ENCODE data around the gene AGO3.

The AGO3 gene

GRCh38 chr1:36096500-36097432 lies 165.9 kb downstream of the AGO3 start:
- Mint-ChIP-seq H3K27ac (no peak overlapping the region), H3K27me3 (ENCODE audit: low read depth) (no peaks in the 10 kb centered on the region)

GRCh38 chr1:36097693-36098585 lies 167.0 kb downstream of the AGO3 start:
- peaks cover 2% of the 10 kb centered on the region for H3K4me1 Mint-ChIP-seq (ENCODE audit: low read depth)
- no peaks in the 10 kb centered on the region for H3K9me3 Mint-ChIP-seq
- no peak overlapping the region for H3K27ac Mint-ChIP-seq
- H3K27me3 Mint-ChIP-seq (ENCODE audit: low read depth), result no peaks in the 10 kb centered on the region
- no peak overlapping the region for H3K4me3 Mint-ChIP-seq
- H3K36me3 Mint-ChIP-seq (ENCODE audit: low read depth), result peaks cover 6% of the 10 kb centered on the region

More at GRCh38 chr1:36096500-36097432, 165.9 kb downstream of the AGO3 start:
- H3K4me3 Mint-ChIP-seq, result no peak overlapping the region
- H3K36me3 Mint-ChIP-seq (ENCODE audit: low read depth), result peaks cover 13% of the 10 kb centered on the region
- no peaks in the 10 kb centered on the region for H3K9me3 Mint-ChIP-seq
- H3K4me1 Mint-ChIP-seq (ENCODE audit: low read depth), result peaks cover 2% of the 10 kb centered on the region

- Mint-ChIP-seq H3K9me3 (no peaks in the 10 kb centered on the region), H3K36me3 (ENCODE audit: low read depth) (no peaks in the 10 kb centered on the region), H3K4me3 (no peak overlapping the region), H3K27me3 (ENCODE audit: low read depth) (no peaks in the 10 kb centered on the region), H3K4me1 (ENCODE audit: low read depth) (peaks cover 2% of the 10 kb centered on the region), H3K27ac (no peak overlapping the region)
Observed at GRCh38 chr1:36098650-36099365, 167.9 kb downstream of the AGO3 start.

- Mint-ChIP-seq H3K36me3 (ENCODE audit: low read depth) (no peaks in the 10 kb centered on the region), H3K9me3 (no peaks in the 10 kb centered on the region), H3K4me1 (ENCODE audit: low read depth) (peaks cover 2% of the 10 kb centered on the region), H3K4me3 (no peak overlapping the region), H3K27me3 (ENCODE audit: low read depth) (no peaks in the 10 kb centered on the region), H3K27ac (no peak overlapping the region)
Observed at GRCh38 chr1:36099681-36100341, 168.9 kb downstream of the AGO3 start.

GRCh38 chr1:36100376-36100775 lies 169.5 kb downstream of the AGO3 start:
- Mint-ChIP-seq H3K4me1 (ENCODE audit: low read depth) (peaks cover 2% of the 10 kb centered on the region), H3K27me3 (ENCODE audit: low read depth) (no peaks in the 10 kb centered on the region), H3K9me3 (no peaks in the 10 kb centered on the region), H3K36me3 (ENCODE audit: low read depth) (no peaks in the 10 kb centered on the region), H3K27ac (no peak overlapping the region), H3K4me3 (no peak overlapping the region)

- Mint-ChIP-seq H3K36me3 (ENCODE audit: low read depth) (no peaks in the 10 kb centered on the region), H3K4me3 (no peak overlapping the region), H3K9me3 (no peaks in the 10 kb centered on the region), H3K27ac (no peak overlapping the region), H3K27me3 (ENCODE audit: low read depth) (no peaks in the 10 kb centered on the region), H3K4me1 (ENCODE audit: low read depth) (peaks cover 2% of the 10 kb centered on the region)
Observed at GRCh38 chr1:36101546-36101945, 170.6 kb downstream of the AGO3 start.

GRCh38 chr1:36106269-36106668 lies 175.4 kb downstream of the AGO3 start:
- H3K4me3 Mint-ChIP-seq, result no peak overlapping the region
- H3K36me3 Mint-ChIP-seq (ENCODE audit: low read depth), result no peaks in the 10 kb centered on the region
- H3K27me3 Mint-ChIP-seq (ENCODE audit: low read depth), result no peaks in the 10 kb centered on the region
- no peak overlapping the region for H3K27ac Mint-ChIP-seq
- H3K9me3 Mint-ChIP-seq, result no peaks in the 10 kb centered on the region
- peaks cover 11% of the 10 kb centered on the region for H3K4me1 Mint-ChIP-seq (ENCODE audit: low read depth)

- no peaks in the 10 kb centered on the region for H3K9me3 Mint-ChIP-seq
Observed at GRCh38 chr1:36107394-36107793, 176.5 kb downstream of the AGO3 start.

GRCh38 chr1:36108314-36108713 lies 177.4 kb downstream of the AGO3 start:
- Mint-ChIP-seq H3K4me3 (no peak overlapping the region), H3K4me1 (ENCODE audit: low read depth) (peaks cover 13% of the 10 kb centered on the region), H3K9me3 (no peaks in the 10 kb centered on the region), H3K36me3 (ENCODE audit: low read depth) (no peaks in the 10 kb centered on the region), H3K27ac (no peak overlapping the region), H3K27me3 (ENCODE audit: low read depth) (no peaks in the 10 kb centered on the region)

More at GRCh38 chr1:36107394-36107793, 176.5 kb downstream of the AGO3 start:
- H3K27ac Mint-ChIP-seq, result no peak overlapping the region
- no peaks in the 10 kb centered on the region for H3K27me3 Mint-ChIP-seq (ENCODE audit: low read depth)
- H3K4me3 Mint-ChIP-seq, result no peak overlapping the region
- H3K36me3 Mint-ChIP-seq (ENCODE audit: low read depth), result no peaks in the 10 kb centered on the region
- H3K4me1 Mint-ChIP-seq (ENCODE audit: low read depth), result peaks cover 13% of the 10 kb centered on the region

- peak overlapping the region; percentile 59 for H3K4me3 Mint-ChIP-seq
- H3K4me1 Mint-ChIP-seq (ENCODE audit: low read depth), result peaks cover 13% of the 10 kb centered on the region
- no peaks in the 10 kb centered on the region for H3K9me3 Mint-ChIP-seq
- no peaks in the 10 kb centered on the region for H3K36me3 Mint-ChIP-seq (ENCODE audit: low read depth)
- no peaks in the 10 kb centered on the region for H3K27me3 Mint-ChIP-seq (ENCODE audit: low read depth)
- peak overlapping the region; percentile 57 for H3K27ac Mint-ChIP-seq
Observed at GRCh38 chr1:36109041-36109679, 178.3 kb downstream of the AGO3 start.

GRCh38 chr1:36111151-36111550 lies 180.2 kb downstream of the AGO3 start:
- Mint-ChIP-seq H3K4me1 (ENCODE audit: low read depth) (peaks cover 13% of the 10 kb centered on the region), H3K36me3 (ENCODE audit: low read depth) (no peaks in the 10 kb centered on the region), H3K4me3 (no peak overlapping the region), H3K27ac (peak overlapping the region; percentile 5), H3K9me3 (no peaks in the 10 kb centered on the region), H3K27me3 (ENCODE audit: low read depth) (no peaks in the 10 kb centered on the region)

GRCh38 chr1:36112823-36113222 lies 181.9 kb downstream of the AGO3 start:
- H3K9me3 Mint-ChIP-seq, result no peaks in the 10 kb centered on the region
- H3K4me1 Mint-ChIP-seq (ENCODE audit: low read depth), result peaks cover 13% of the 10 kb centered on the region
- no peak overlapping the region for H3K27ac Mint-ChIP-seq
- no peaks in the 10 kb centered on the region for H3K36me3 Mint-ChIP-seq (ENCODE audit: low read depth)
- no peaks in the 10 kb centered on the region for H3K27me3 Mint-ChIP-seq (ENCODE audit: low read depth)
- no peak overlapping the region for H3K4me3 Mint-ChIP-seq

- H3K36me3 Mint-ChIP-seq (ENCODE audit: low read depth), result no peaks in the 10 kb centered on the region
- H3K4me3 Mint-ChIP-seq, result no peak overlapping the region
- H3K27ac Mint-ChIP-seq, result no peak overlapping the region
- H3K9me3 Mint-ChIP-seq, result no peaks in the 10 kb centered on the region
- peaks cover 4% of the 10 kb centered on the region for H3K4me1 Mint-ChIP-seq (ENCODE audit: low read depth)
- H3K27me3 Mint-ChIP-seq (ENCODE audit: low read depth), result peaks cover 3% of the 10 kb centered on the region
Observed at GRCh38 chr1:36114371-36114770, 183.5 kb downstream of the AGO3 start.

All from T-helper 1 cell treated with Interleukin-12 subunit alpha and Interleukin-12 subunit beta and Interleukin-4 antibody, amounts not matched to agents 30 μg/mL and 1 μg/mL, for 36 hours (primary cell).